DOHH2 (cell line): ENCODE measurements around the gene PPHLN1.

Experiments used
- H3F3A ChIP-seq: fragments of 200-600 bp; sonication (generic), shearing (Covaris generic); 2 replicates; pipeline ENCODE4 v1.6.0; 2016; ENCODE audit warnings: antibody characterized with exemption, mild to moderate bottlenecking; ENCODE audit not compliant: control insufficient read depth, insufficient read depth
- H3K27ac ChIP-seq: fragments of 200-600 bp; sonication (generic); 2 replicates; pipeline ENCODE4 v1.5.1; 2014; ENCODE audit warnings: low read depth, mild to moderate bottlenecking, low read length, moderate library complexity
- H3K27me3 ChIP-seq: fragments of 200-600 bp; sonication (generic); 2 replicates; pipeline ENCODE4 v1.6.1; 2014; ENCODE audit warnings: mild to moderate bottlenecking, low read length, mixed read lengths; ENCODE audit not compliant: control insufficient read depth
- H3K36me3 ChIP-seq: fragments of 200-600 bp; sonication (generic); 2 replicates; pipeline ENCODE4 v1.6.1; 2014; ENCODE audit warnings: mild to moderate bottlenecking, low read length, moderate library complexity, mixed read lengths; ENCODE audit not compliant: control insufficient read depth
- H3K4me1 ChIP-seq: fragments of 200-600 bp; sonication (generic); 2 replicates; pipeline ENCODE4 v1.6.1; 2014; ENCODE audit warnings: mild to moderate bottlenecking, low read length, mixed read lengths; ENCODE audit not compliant: control insufficient read depth
- H3K4me2 ChIP-seq: fragments of 200-600 bp; sonication (generic); 2 replicates; pipeline ENCODE4 v1.6.0; 2014; ENCODE audit warnings: mild to moderate bottlenecking, low read length, moderate library complexity
- H3K4me3 ChIP-seq: fragments of 200-600 bp; sonication (generic); 2 replicates; pipeline ENCODE4 v1.5.1; 2014; ENCODE audit warnings: mild to moderate bottlenecking, low read length, mixed read lengths
- H3K79me2 ChIP-seq: fragments of 200-600 bp; sonication (generic); 2 replicates; pipeline ENCODE4 v1.6.1; 2014; ENCODE audit warnings: mild to moderate bottlenecking, low read length, mixed read lengths; ENCODE audit not compliant: control insufficient read depth
- H3K9me2 ChIP-seq: fragments of 200-600 bp; sonication (generic); replicated peaks from 2 replicates; pipeline ENCODE4 v1.6.1; 2014; ENCODE audit warnings: mild to moderate bottlenecking, low read length, mixed read lengths; ENCODE audit not compliant: control insufficient read depth
- H3K9me3 ChIP-seq: fragments of 200-600 bp; sonication (generic); 2 replicates; pipeline ENCODE4 v1.6.1; 2014; ENCODE audit warnings: antibody characterized with exemption, low read length, mixed read lengths; ENCODE audit not compliant: control insufficient read depth, insufficient read depth
- H4K20me1 ChIP-seq: fragments of 200-600 bp; sonication (generic); 2 replicates; pipeline ENCODE4 v1.6.0; 2014; ENCODE audit warnings: low read depth, mild to moderate bottlenecking, antibody characterized with exemption, low read length, moderate library complexity; ENCODE audit not compliant: control insufficient read depth, insufficient read depth
- EZH2phosphoT487 ChIP-seq: fragments of 200-600 bp; sonication (generic); IDR thresholded peaks from 2 replicates; pipeline ENCODE4 v1.6.1; 2017; ENCODE audit warnings: borderline replicate concordance, mild to moderate bottlenecking, antibody characterized with exemption, low read length, moderate library complexity, mixed read lengths
- TF ChIP-seq, protein P1 (sequence below): fragments of 200-600 bp; sonication (generic); IDR thresholded peaks from one replicate; pipeline ENCODE4 v1.5.1; 2014; ENCODE audit warnings: antibody characterized with exemption, mild to moderate bottlenecking, low read depth, low read length; ENCODE audit not compliant: poor library complexity, severe bottlenecking

Gene PPHLN1

DNA sequence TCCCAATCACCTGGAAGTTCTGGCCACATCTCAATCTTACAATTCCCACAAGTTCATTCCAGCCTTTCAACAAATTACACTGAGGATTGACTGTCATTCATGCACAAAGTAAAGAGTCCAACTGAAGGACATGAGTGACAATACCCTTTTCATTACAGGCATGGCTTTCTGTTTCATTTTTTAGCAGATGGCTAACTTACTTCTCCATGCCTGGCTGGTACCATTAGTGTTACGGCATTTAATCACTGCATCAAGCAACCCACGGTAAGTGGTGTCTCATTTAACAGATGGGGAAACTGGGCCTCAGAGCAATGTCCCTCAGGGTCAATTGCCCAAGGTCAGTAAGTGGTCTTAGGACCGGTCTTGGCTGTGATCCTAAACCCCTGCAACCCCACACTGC, 149.1 kb downstream of the PPHLN1 start:
- Histone ChIP-seq H3K9me3 (no peaks in the 10 kb centered on the region), H3K36me3 (no peaks in the 10 kb centered on the region), H3K79me2 (no peaks in the 10 kb centered on the region), H3K27me3 (peaks cover 33% of the 10 kb centered on the region), H3K4me1 (peaks cover 33% of the 10 kb centered on the region), H3F3A (no peaks in the 10 kb centered on the region; the same call in 1 of the 2 replicates), H3K4me2 (no peak overlapping the region), H4K20me1 (no peaks in the 10 kb centered on the region), H3K4me3 (no peak overlapping the region), H3K9me2 (no peaks in the 10 kb centered on the region), H3K27ac (no peak overlapping the region)
- TF ChIP-seq EZH2phosphoT487 = no peak
- TF ChIP-seq, protein P1, sequence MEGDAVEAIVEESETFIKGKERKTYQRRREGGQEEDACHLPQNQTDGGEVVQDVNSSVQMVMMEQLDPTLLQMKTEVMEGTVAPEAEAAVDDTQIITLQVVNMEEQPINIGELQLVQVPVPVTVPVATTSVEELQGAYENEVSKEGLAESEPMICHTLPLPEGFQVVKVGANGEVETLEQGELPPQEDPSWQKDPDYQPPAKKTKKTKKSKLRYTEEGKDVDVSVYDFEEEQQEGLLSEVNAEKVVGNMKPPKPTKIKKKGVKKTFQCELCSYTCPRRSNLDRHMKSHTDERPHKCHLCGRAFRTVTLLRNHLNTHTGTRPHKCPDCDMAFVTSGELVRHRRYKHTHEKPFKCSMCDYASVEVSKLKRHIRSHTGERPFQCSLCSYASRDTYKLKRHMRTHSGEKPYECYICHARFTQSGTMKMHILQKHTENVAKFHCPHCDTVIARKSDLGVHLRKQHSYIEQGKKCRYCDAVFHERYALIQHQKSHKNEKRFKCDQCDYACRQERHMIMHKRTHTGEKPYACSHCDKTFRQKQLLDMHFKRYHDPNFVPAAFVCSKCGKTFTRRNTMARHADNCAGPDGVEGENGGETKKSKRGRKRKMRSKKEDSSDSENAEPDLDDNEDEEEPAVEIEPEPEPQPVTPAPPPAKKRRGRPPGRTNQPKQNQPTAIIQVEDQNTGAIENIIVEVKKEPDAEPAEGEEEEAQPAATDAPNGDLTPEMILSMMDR = no peak

DNA sequence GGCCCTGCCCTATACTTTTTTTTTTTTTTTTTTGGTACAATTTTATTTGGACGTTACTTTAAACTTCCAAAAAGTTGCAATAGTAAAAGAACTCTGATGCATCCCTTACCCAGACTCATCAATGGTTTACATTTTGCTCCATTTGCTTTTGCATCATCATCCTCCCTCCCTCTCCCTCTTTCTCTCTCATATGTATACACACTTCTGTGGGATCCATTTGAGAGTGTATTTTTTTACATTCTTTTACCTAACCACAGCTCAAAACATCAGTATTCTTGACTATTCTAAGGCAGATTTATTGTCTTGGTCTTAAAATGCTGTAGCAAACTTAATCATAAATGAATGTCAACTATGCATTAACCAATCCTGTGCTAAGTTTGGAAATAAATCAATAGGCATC, 152.0 kb downstream of the PPHLN1 start:
- H3K9me2 ChIP-seq = no peaks in the 10 kb centered on the region
- H3K4me1 ChIP-seq = peaks cover 14% of the 10 kb centered on the region
- H3K36me3 ChIP-seq = no peaks in the 10 kb centered on the region
- H3K4me3 ChIP-seq = no peak overlapping the region
- peaks cover 47% of the 10 kb centered on the region for H3K27me3 ChIP-seq
- no peak overlapping the region for H3K4me2 ChIP-seq
- no peaks in the 10 kb centered on the region for H4K20me1 ChIP-seq
- H3K27ac ChIP-seq = no peak overlapping the region
- H3K9me3 ChIP-seq = no peaks in the 10 kb centered on the region
- no peaks in the 10 kb centered on the region for H3F3A ChIP-seq
- H3K79me2 ChIP-seq = no peaks in the 10 kb centered on the region
- TF ChIP-seq EZH2phosphoT487 = no peak
- TF ChIP-seq, protein P1 = no peak

GRCh38 chr12:42481368-42481767, 155.4 kb downstream of the PPHLN1 start:
- peaks cover 31% of the 10 kb centered on the region for H3K4me1 ChIP-seq
- no peaks in the 10 kb centered on the region for H3K79me2 ChIP-seq
- H3K36me3 ChIP-seq = no peaks in the 10 kb centered on the region
- H3K27me3 ChIP-seq = peaks cover 69% of the 10 kb centered on the region
- no peaks in the 10 kb centered on the region for H4K20me1 ChIP-seq
- no peak overlapping the region for H3K27ac ChIP-seq
- no peaks in the 10 kb centered on the region for H3K9me2 ChIP-seq
- peaks cover 5% of the 10 kb centered on the region for H3F3A ChIP-seq
- TF ChIP-seq, protein P1 = no peak
- no peak for TF ChIP-seq EZH2phosphoT487
- no peak overlapping the region for H3K4me2 ChIP-seq
- no peak overlapping the region for H3K4me3 ChIP-seq
- no peaks in the 10 kb centered on the region for H3K9me3 ChIP-seq
